KMS-11 (cell line): ENCODE data around the gene CDC7.

Source experiments
- H2AFZ ChIP-seq: fragments of 200-600 bp; sonication (generic); 2 replicates; pipeline ENCODE4 v1.6.1; 2016; ENCODE audit warnings: antibody characterized with exemption, mixed run types, low read depth
- H3K27ac ChIP-seq: fragments of 200-600 bp; sonication (generic); 2 replicates; pipeline ENCODE4 v1.6.1; 2016; ENCODE audit warnings: mild to moderate bottlenecking, mixed run types
- H3K27me3 ChIP-seq: fragments of 200-600 bp; sonication (generic); 2 replicates; pipeline ENCODE4 v1.6.1; 2017; ENCODE audit warnings: mild to moderate bottlenecking, low read depth, mixed run types, moderate library complexity; ENCODE audit not compliant: insufficient read depth
- H3K36me3 ChIP-seq: fragments of 200-600 bp; sonication (generic); 2 replicates; pipeline ENCODE4 v1.6.1; 2017; ENCODE audit warnings: mild to moderate bottlenecking, mixed run types; ENCODE audit not compliant: insufficient read depth
- H3K4me1 ChIP-seq: fragments of 200-600 bp; sonication (generic); 2 replicates; pipeline ENCODE4 v1.6.1; 2016; ENCODE audit warnings: mild to moderate bottlenecking, low read depth, mixed run types; ENCODE audit not compliant: poor library complexity, severe bottlenecking
- H3K4me2 ChIP-seq: fragments of 200-600 bp; sonication (generic); 2 replicates; pipeline ENCODE4 v1.7.0; 2016; ENCODE audit warnings: mild to moderate bottlenecking, mixed run types
- H3K4me3 ChIP-seq: fragments of 200-600 bp; sonication (generic); IDR thresholded peaks from 2 replicates; pipeline ENCODE4 v1.6.1; 2017; ENCODE audit warnings: low read depth, low read length, mixed read lengths; ENCODE audit not compliant: insufficient read depth
- H3K79me2 ChIP-seq: fragments of 200-600 bp; sonication (generic); 2 replicates; pipeline ENCODE4 v1.6.1; 2016; ENCODE audit warnings: low read depth, mixed run types; ENCODE audit not compliant: insufficient read depth
- H3K9ac ChIP-seq: fragments of 200-600 bp; sonication (generic); 2 replicates; pipeline ENCODE4 v1.6.1; 2016; ENCODE audit warnings: mild to moderate bottlenecking, mixed run types
- H4K20me1 ChIP-seq: fragments of 200-600 bp; sonication (generic); 2 replicates; pipeline ENCODE4 v1.6.1; 2016; ENCODE audit warnings: mild to moderate bottlenecking, mixed run types; ENCODE audit not compliant: insufficient read depth
- CTCF ChIP-seq: fragments of 200-600 bp; sonication (generic); conservative IDR thresholded peaks from 2 replicates; pipeline ENCODE4 v1.6.1; 2017; ENCODE audit warnings: low read depth, mild to moderate bottlenecking, antibody characterized with exemption, low read length, moderate library complexity, mixed read lengths

The CDC7 gene

GRCh38 chr1:91505086-91505485, 4.4 kb downstream of the CDC7 start:
- Histone ChIP-seq H3K4me3 (no peak overlapping the region), H3K4me1 (peaks cover 31% of the 10 kb centered on the region), H3K79me2 (peaks cover 9% of the 10 kb centered on the region; the same call in 1 of the 2 replicates), H2AFZ (no peak overlapping the region), H3K9ac (no peak overlapping the region), H3K27me3 (no peaks in the 10 kb centered on the region), H4K20me1 (no peaks in the 10 kb centered on the region), H3K36me3 (no peaks in the 10 kb centered on the region), H3K27ac (no peak overlapping the region; the same call in 1 of the 2 replicates), H3K4me2 (peak overlapping the region; percentile 13; the same call in 1 of the 2 replicates)
- TF ChIP-seq CTCF = no peak

GRCh38 chr1:91506071-91506470, 5.4 kb downstream of the CDC7 start:
- no peaks in the 10 kb centered on the region for H3K27me3 ChIP-seq
- peaks cover 9% of the 10 kb centered on the region; the same call in 1 of the 2 replicates for H3K79me2 ChIP-seq
- no peaks in the 10 kb centered on the region for H3K36me3 ChIP-seq
- no peak overlapping the region for H3K4me2 ChIP-seq
- no peak overlapping the region for H3K9ac ChIP-seq
- H2AFZ ChIP-seq = no peak overlapping the region
- peaks cover 29% of the 10 kb centered on the region for H3K4me1 ChIP-seq
- no peak overlapping the region for H3K27ac ChIP-seq
- no peaks in the 10 kb centered on the region for H4K20me1 ChIP-seq
- no peak for TF ChIP-seq CTCF
- no peak overlapping the region for H3K4me3 ChIP-seq

GRCh38 chr1:91507328-91507727, 6.7 kb downstream of the CDC7 start:
- Histone ChIP-seq H2AFZ (no peak overlapping the region), H3K4me3 (no peak overlapping the region), H3K27me3 (no peaks in the 10 kb centered on the region), H3K9ac (no peak overlapping the region), H4K20me1 (no peaks in the 10 kb centered on the region), H3K27ac (no peak overlapping the region), H3K36me3 (no peaks in the 10 kb centered on the region), H3K79me2 (peaks cover 2% of the 10 kb centered on the region; the same call in 1 of the 2 replicates), H3K4me1 (peaks cover 28% of the 10 kb centered on the region), H3K4me2 (no peak overlapping the region)
- TF ChIP-seq CTCF = no peak

GRCh38 chr1:91510754-91511153, 10.1 kb downstream of the CDC7 start:
- Histone ChIP-seq H4K20me1 (no peaks in the 10 kb centered on the region), H3K36me3 (no peaks in the 10 kb centered on the region), H3K4me1 (peaks cover 7% of the 10 kb centered on the region), H3K4me2 (no peak overlapping the region), H2AFZ (no peak overlapping the region), H3K27me3 (no peaks in the 10 kb centered on the region), H3K9ac (no peak overlapping the region), H3K27ac (no peak overlapping the region), H3K79me2 (no peaks in the 10 kb centered on the region; the same call in 1 of the 2 replicates), H3K4me3 (no peak overlapping the region)
- TF ChIP-seq CTCF = no peak

- no peaks in the 10 kb centered on the region; the same call in 1 of the 2 replicates for H3K79me2 ChIP-seq
- H3K27ac ChIP-seq = no peak overlapping the region
- TF ChIP-seq CTCF = peak; percentile 62
- no peak overlapping the region for H3K4me2 ChIP-seq
- H3K4me3 ChIP-seq = no peak overlapping the region
- no peak overlapping the region for H2AFZ ChIP-seq
- H3K9ac ChIP-seq = no peak overlapping the region
- no peaks in the 10 kb centered on the region for H4K20me1 ChIP-seq
- H3K27me3 ChIP-seq = no peaks in the 10 kb centered on the region
- H3K4me1 ChIP-seq = peaks cover under 1% of the 10 kb centered on the region
- H3K36me3 ChIP-seq = no peaks in the 10 kb centered on the region
Measured at GRCh38 chr1:91511386-91511785, 10.7 kb downstream of the CDC7 start.
